Keratinocyte (primary cell): ENCODE measurements around the gene CRYBB2. TPM values are rescaled to one million over a fixed set of nuclear protein-coding genes. Genes with fewer than 3 reads are reported as not detected.

Source experiments
- polyA plus RNA-seq, 5 experiments: library from polyadenylated mRNA; depleted of rRNA in 3 of 5; stranded (reverse) in 3 of 5; stranded (forward) in 1 of 5; unstranded in 1 of 5; fragments of >200 nt; gene quantifications; 1 replicate in 1 of 5; 2 replicates in 3 of 5; 3 replicates in 1 of 5; pipeline versions ENCODE4 v1.2.1 to v1.2.3, GENCODE V29; 2011 to 2012; ENCODE audit warnings: missing spikeins in 2 of 5, low read depth in 1 of 5, low replicate concordance in 1 of 5
- small RNA-seq, 3 experiments: library from RNA; depleted of rRNA; stranded (forward); fragments of <200 nt; gene quantifications; one replicate each; pipeline ENCODE3, GENCODE V24; 2012; ENCODE audit warnings: low read depth in 3 of 3, low replicate concordance in 1 of 3; ENCODE audit not compliant: insufficient read length in 3 of 3

Gene CRYBB2
- polyA plus RNA-seq, 1 donor (not counting 4 experiments of a cell fraction or from before 2014, with no cell fraction given): 0.55 TPM

Small RNA genes lying within 50 kb of the gene (small RNA-seq; reads per million reads assigned to genes)
- 0 reads per million in 3 experiments for gene Z99916.2

Other genes with a start within 250 kb of the CRYBB2 start
- gene CRYBB3, start 19.8 kb upstream of the CRYBB2 start, polyA plus RNA-seq: 0.06 TPM in 1 of 3 replicates, not detected in the others